ENCODE results near the gene PLA2G4A. TPM values are rescaled to one million over a fixed set of nuclear protein-coding genes. Genes with fewer than 3 reads are reported as not detected.

PLA2G4A gene
- total and polyA plus RNA-seq, 5 experiments from 2014 or later, result 0.13 TPM; not detected in 4

- peaks cover 2 to 20% (median 5%) of the 10 kb centered on the region in 5 donors for H3K27me3 Mint-ChIP-seq
- DNase-seq (no peak), ATAC-seq (no peak)
- no peaks in the 10 kb centered on the region for H3K9me3 Mint-ChIP-seq
- H3K4me1 Mint-ChIP-seq, result no peaks in the 10 kb centered on the region
- no peaks in the 10 kb centered on the region for H3K36me3 Mint-ChIP-seq
- POLR2A ChIA-PET, result no interaction called here
- H3K4me3 Mint-ChIP-seq, result no peak overlapping the region
- H3K27ac Mint-ChIP-seq, result no peak overlapping the region
Observed at GRCh38 chr1:186980400-186980799, 151.7 kb downstream of the PLA2G4A start.

GRCh38 chr1:186982116-186982515, 153.4 kb downstream of the PLA2G4A start:
- Mint-ChIP-seq H3K36me3 (no peaks in the 10 kb centered on the region), H3K27me3 (peaks cover 2 to 15% (median 5%) of the 10 kb centered on the region in 5 donors), H3K4me1 (no peaks in the 10 kb centered on the region), H3K4me3 (no peak overlapping the region), H3K9me3 (no peaks in the 10 kb centered on the region), H3K27ac (no peak overlapping the region)
- ATAC-seq (no peak), DNase-seq (no peak)
- POLR2A ChIA-PET, result no interaction called here

GRCh38 chr1:186983327-186983726, 154.6 kb downstream of the PLA2G4A start:
- Mint-ChIP-seq H3K9me3 (no peaks in the 10 kb centered on the region), H3K4me1 (no peaks in the 10 kb centered on the region), H3K27ac (no peak overlapping the region), H3K4me3 (no peak overlapping the region), H3K36me3 (no peaks in the 10 kb centered on the region), H3K27me3 (peaks cover under 1 to 12% (median 3%) of the 10 kb centered on the region in 5 donors)
- DNase-seq (no peak), ATAC-seq (no peak)
- POLR2A ChIA-PET, result no interaction called here

DNA sequence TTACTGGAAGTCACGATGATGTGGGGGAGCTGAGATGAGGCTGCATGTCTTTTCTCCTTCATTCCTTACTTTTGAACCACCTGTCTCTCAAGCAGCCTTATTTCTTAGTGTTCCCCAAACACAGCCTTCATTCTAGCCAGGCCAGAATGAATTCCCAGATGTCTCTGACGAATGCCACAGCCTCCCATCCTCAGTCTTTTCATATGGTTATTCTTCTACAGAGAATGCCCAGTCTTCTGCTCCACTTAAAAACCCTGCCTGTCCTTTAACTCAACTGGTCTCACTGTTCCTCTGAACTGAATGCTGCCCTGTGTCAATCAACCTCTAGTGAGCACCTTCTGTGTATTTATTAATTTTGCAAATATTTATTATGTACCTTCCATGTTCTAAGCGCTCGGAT, 156.2 kb downstream of the PLA2G4A start:
- ATAC-seq, result no peak
- POLR2A ChIA-PET, result no interaction called here
- no peak overlapping the region for H3K4me3 Mint-ChIP-seq
- peaks cover 0 to 8% (median 2%) of the 10 kb centered on the region in 5 donors for H3K27me3 Mint-ChIP-seq
- no peak overlapping the region for H3K27ac Mint-ChIP-seq
- no peaks in the 10 kb centered on the region for H3K9me3 Mint-ChIP-seq
- DNase-seq, result no peak
- no peaks in the 10 kb centered on the region for H3K4me1 Mint-ChIP-seq
- no peaks in the 10 kb centered on the region for H3K36me3 Mint-ChIP-seq

GRCh38 chr1:186985889-186986491, 157.2 kb downstream of the PLA2G4A start:
- POLR2A ChIA-PET, result no interaction called here
- H3K9me3 Mint-ChIP-seq, result no peaks in the 10 kb centered on the region
- H3K4me1 Mint-ChIP-seq, result no peaks in the 10 kb centered on the region
- H3K36me3 Mint-ChIP-seq, result no peaks in the 10 kb centered on the region
- DNase-seq, result peak in 3 of 10 donors; percentile 27 to 41 (median 28)
- no peak overlapping the region for H3K4me3 Mint-ChIP-seq
- H3K27me3 Mint-ChIP-seq, result peaks cover 0 to 8% (median 3%) of the 10 kb centered on the region in 5 donors
- peak in 1 of 2 donors; percentile 48 for ATAC-seq
- no peak overlapping the region for H3K27ac Mint-ChIP-seq

GRCh38 chr1:186987065-186987464, 158.3 kb downstream of the PLA2G4A start:
- DNase-seq (no peak), ATAC-seq (no peak)
- POLR2A ChIA-PET, result no interaction called here
- H3K27ac Mint-ChIP-seq, result no peak overlapping the region
- H3K27me3 Mint-ChIP-seq, result peaks cover 0 to 8% (median 4%) of the 10 kb centered on the region in 5 donors
- H3K4me1 Mint-ChIP-seq, result no peaks in the 10 kb centered on the region
- H3K4me3 Mint-ChIP-seq, result no peak overlapping the region
- H3K9me3 Mint-ChIP-seq, result no peaks in the 10 kb centered on the region
- H3K36me3 Mint-ChIP-seq, result no peaks in the 10 kb centered on the region

GRCh38 chr1:186987769-186988168, 159.0 kb downstream of the PLA2G4A start:
- peaks cover 0 to 8% (median 4%) of the 10 kb centered on the region in 5 donors for H3K27me3 Mint-ChIP-seq
- DNase-seq, result no peak
- no peak overlapping the region for H3K27ac Mint-ChIP-seq
- H3K9me3 Mint-ChIP-seq, result no peaks in the 10 kb centered on the region
- no peak for ATAC-seq
- POLR2A ChIA-PET, result no interaction called here
- no peaks in the 10 kb centered on the region for H3K36me3 Mint-ChIP-seq
- H3K4me3 Mint-ChIP-seq, result no peak overlapping the region
- H3K4me1 Mint-ChIP-seq, result no peaks in the 10 kb centered on the region

DNA sequence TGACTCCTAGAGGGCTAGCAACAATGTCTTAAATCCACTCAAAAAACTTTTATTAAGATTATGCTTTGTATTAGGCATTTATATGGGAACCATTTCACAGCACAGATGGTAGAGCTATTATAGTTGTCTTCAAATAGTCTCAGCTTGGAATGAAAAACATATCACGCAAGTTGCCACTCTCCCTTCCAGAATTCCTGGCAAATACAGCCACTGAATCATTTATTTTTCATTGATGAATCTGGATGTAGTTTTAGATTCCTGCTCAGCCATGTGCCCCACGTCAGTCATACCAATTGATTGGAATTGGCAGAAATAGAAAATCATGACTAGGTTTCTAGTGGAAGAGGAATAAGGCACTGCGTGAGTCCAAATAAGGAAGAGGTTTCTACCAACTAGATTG, 165.2 kb downstream of the PLA2G4A start:
- ATAC-seq, result no peak
- Mint-ChIP-seq H3K9me3 (no peaks in the 10 kb centered on the region), H3K27ac (no peak overlapping the region), H3K4me1 (no peaks in the 10 kb centered on the region), H3K4me3 (no peak overlapping the region), H3K36me3 (no peaks in the 10 kb centered on the region), H3K27me3 (peaks cover 0 to 2% (median 0%) of the 10 kb centered on the region in 5 donors)
- POLR2A ChIA-PET, result no interaction called here
- DNase-seq, result no peak

DNA sequence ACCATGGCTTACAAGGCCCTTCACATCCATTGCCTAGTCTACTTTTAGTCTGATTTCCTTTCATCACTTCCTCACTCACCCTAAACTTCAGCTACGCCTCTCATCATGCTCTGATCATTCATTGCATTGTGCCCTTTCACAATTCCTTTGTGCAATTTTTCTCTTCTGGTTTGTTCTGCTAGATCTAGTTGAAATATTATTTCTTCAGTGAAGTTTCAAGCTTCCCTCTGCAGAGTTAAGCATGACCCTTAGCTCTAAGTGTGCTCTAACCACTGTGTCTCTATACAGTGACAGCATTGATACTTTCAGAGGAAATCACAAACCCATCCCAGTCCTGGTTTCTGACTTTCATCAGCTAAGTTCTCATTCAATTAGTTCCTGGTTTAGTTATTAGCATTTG, 166.1 kb downstream of the PLA2G4A start:
- ATAC-seq (no peak), DNase-seq (no peak)
- no peaks in the 10 kb centered on the region for H3K9me3 Mint-ChIP-seq
- H3K27ac Mint-ChIP-seq, result no peak overlapping the region
- no peaks in the 10 kb centered on the region for H3K36me3 Mint-ChIP-seq
- peaks cover 0 to 3% (median 0%) of the 10 kb centered on the region in 5 donors for H3K27me3 Mint-ChIP-seq
- no peak overlapping the region for H3K4me3 Mint-ChIP-seq
- POLR2A ChIA-PET, result no interaction called here
- H3K4me1 Mint-ChIP-seq, result no peaks in the 10 kb centered on the region

GRCh38 chr1:186996816-186997215, 168.1 kb downstream of the PLA2G4A start:
- H3K9me3 Mint-ChIP-seq, result no peaks in the 10 kb centered on the region
- no peaks in the 10 kb centered on the region for H3K36me3 Mint-ChIP-seq
- H3K27me3 Mint-ChIP-seq, result peaks cover 0 to 13% (median 5%) of the 10 kb centered on the region in 5 donors
- no peaks in the 10 kb centered on the region for H3K4me1 Mint-ChIP-seq
- ATAC-seq (no peak), DNase-seq (no peak)
- H3K27ac Mint-ChIP-seq, result no peak overlapping the region
- POLR2A ChIA-PET, result no interaction called here
- H3K4me3 Mint-ChIP-seq, result no peak overlapping the region

GRCh38 chr1:186997877-186998276, 169.1 kb downstream of the PLA2G4A start:
- Mint-ChIP-seq H3K27me3 (peaks cover 0 to 23% (median 5%) of the 10 kb centered on the region in 5 donors), H3K4me3 (no peak overlapping the region), H3K9me3 (no peaks in the 10 kb centered on the region), H3K36me3 (no peaks in the 10 kb centered on the region), H3K27ac (no peak overlapping the region), H3K4me1 (no peaks in the 10 kb centered on the region)
- POLR2A ChIA-PET, result no interaction called here
- no peak for ATAC-seq
- no peak for DNase-seq

GRCh38 chr1:186999506-186999905, 170.8 kb downstream of the PLA2G4A start:
- no peaks in the 10 kb centered on the region for H3K4me1 Mint-ChIP-seq
- no peak for ATAC-seq
- H3K9me3 Mint-ChIP-seq, result no peaks in the 10 kb centered on the region
- DNase-seq, result no peak
- POLR2A ChIA-PET, result no interaction called here
- H3K36me3 Mint-ChIP-seq, result no peaks in the 10 kb centered on the region
- no peak overlapping the region for H3K27ac Mint-ChIP-seq
- H3K4me3 Mint-ChIP-seq, result no peak overlapping the region
- H3K27me3 Mint-ChIP-seq, result peaks cover 0 to 28% (median 5%) of the 10 kb centered on the region in 5 donors

DNA sequence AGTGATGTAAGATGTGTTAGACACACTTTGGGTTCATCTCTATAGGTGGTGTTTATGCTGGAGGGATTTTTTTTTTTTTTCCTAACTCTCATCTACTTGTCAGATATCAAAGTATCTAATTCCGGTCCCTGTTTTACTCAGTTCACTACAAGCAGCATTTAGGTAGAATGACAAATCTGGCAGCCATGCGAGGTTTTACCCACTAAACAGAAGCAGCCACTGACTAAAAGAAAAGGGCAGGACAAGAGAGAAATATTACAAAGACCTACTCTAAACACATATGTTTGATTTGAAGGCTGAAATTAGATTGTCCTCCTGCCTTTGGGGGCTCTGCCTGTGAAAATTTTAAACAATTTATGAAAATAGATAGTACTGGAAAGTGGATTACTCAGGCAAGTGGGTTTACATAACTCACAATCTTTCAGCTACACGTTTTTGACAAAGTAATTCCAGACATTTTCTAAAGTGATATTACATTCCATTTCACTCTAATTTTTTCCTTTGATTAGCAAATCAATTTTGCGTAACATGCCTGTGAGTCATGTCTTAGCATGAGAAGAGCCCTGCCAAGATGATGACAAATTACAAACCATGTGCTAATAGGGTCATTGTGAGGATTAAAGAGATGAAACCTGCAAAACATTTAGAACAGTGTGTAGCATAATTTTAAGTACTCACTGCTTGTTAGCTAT, 172.6 kb downstream of the PLA2G4A start:
- no peak for DNase-seq
- Mint-ChIP-seq H3K27me3 (peaks cover 0 to 28% (median 5%) of the 10 kb centered on the region in 5 donors), H3K36me3 (no peaks in the 10 kb centered on the region), H3K4me3 (no peak overlapping the region), H3K9me3 (peaks cover 0 to 2% (median 1%) of the 10 kb centered on the region in 9 donors), H3K27ac (no peak overlapping the region), H3K4me1 (no peaks in the 10 kb centered on the region)
- POLR2A ChIA-PET, result no interaction called here
- ATAC-seq, result no peak

- H3K27ac Mint-ChIP-seq, result no peak overlapping the region
- H3K9me3 Mint-ChIP-seq, result peaks cover 0 to 19% (median 3%) of the 10 kb centered on the region in 9 donors
- H3K4me1 Mint-ChIP-seq, result no peaks in the 10 kb centered on the region
- H3K4me3 Mint-ChIP-seq, result no peak overlapping the region
- H3K27me3 Mint-ChIP-seq, result peaks cover 0 to 28% (median 5%) of the 10 kb centered on the region in 5 donors
- POLR2A ChIA-PET, result no interaction called here
- no peaks in the 10 kb centered on the region for H3K36me3 Mint-ChIP-seq
- ATAC-seq (no peak), DNase-seq (no peak)
Observed at GRCh38 chr1:187003353-187003752, 174.6 kb downstream of the PLA2G4A start.

Data from naive thymus-derived CD8-positive, alpha-beta T cell (primary cell).